Stimulated activated CD8-positive, alpha-beta memory T cell treated with anti-CD3 and anti-CD28 coated beads, Interleukin-7, amount 100 ng/mL, for 4 hours (primary cell): ENCODE data around the gene CAMSAP1.
"Not testable (repeated sequence)": the region's sequence is repeated elsewhere in the genome, so short reads cannot be mapped to it uniquely, and the experiment has no call there.

Experiments used
- DNase-seq, 2 donors: peaks; one replicate each; pipeline ENCODE4 v3.0.0-alpha.2; 2020; ENCODE audit warnings: low read depth in 2 of 2

The CAMSAP1 gene

DNA sequence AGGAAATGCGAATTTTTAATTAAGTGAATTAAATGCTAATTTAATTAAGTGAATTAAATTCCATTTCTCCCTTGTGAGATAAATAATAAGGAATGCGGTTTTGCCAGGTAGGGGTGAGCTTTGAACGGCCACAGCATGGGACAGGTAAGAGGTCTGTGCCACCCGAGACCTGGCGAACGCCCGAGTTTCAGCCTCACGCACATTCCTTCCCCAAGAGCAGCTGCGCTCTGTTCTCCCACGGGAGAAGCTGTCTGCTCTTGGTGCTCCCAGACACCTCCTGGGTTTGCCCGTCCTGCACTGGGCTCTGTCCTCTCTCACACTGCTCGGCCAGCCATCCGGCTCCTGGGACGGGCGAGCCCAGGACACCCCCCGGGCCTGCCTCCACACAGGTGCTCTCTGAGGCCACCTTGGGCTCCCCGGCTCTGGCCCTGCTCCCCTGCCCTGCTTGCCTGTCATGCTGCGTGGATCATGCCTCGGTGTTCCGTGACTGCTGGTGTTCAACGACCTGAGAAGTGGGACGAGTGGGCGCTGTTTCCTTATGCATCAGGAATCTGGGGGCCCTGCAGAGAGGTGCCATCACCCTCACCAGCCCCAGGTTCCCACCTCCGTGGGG is 13.7 kb upstream of the CAMSAP1 start:
- DNase-seq, result no peak

GRCh38 chr9:135920256-135920930 is 13.0 kb upstream of the CAMSAP1 start:
- DNase-seq, result no peak

GRCh38 chr9:135919318-135919890 is 12.1 kb upstream of the CAMSAP1 start:
- DNase-seq, result no peak

DNA sequence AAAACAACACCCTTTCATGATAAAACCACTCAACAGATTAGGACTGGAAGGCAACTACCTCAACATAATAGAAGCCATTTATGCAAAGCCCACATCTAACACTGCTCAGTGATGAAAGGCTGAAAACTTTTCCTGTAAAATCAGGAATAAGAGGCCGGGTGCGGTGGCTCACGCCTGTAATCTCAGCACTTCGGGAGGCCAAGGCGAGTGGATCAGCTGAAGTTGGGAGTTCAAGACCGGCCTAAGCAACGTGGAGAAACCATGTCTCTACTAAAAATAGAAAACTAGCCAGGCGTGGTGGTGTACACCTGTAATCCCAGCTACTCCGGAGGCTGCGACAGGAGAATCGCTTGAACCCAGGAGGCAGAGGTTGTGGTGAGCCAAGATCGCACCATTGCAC is 8.9 kb upstream of the CAMSAP1 start:
- not testable (repeated sequence) for DNase-seq

DNA sequence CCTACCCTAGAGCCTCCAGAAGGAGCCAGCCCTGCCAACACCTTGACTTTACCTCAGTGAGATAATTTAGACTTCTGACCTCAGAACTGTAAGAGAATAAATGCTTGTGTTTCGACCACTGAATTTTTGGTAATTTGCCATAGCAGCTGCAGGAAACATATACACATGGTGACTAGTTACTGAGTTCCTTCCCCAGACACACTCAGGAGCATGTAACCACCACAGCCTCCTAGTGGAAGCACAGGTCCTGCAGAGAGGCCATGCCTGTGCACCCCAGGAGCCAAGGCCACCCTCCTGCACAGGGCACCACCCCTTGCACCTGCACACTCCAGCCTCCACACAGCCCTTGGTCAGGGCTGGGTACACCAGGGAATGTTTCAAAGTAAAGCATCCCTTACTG is 7.6 kb upstream of the CAMSAP1 start:
- DNase-seq, result no peak

- DNase-seq, result not testable (repeated sequence)
These were observed 3.9 kb upstream of the CAMSAP1 start for GRCh38 chr9:135911233-135911632.

GRCh38 chr9:135910757-135911156 is 3.4 kb upstream of the CAMSAP1 start:
- no peak for DNase-seq

- no peak for DNase-seq
These were observed 2.9 kb upstream of the CAMSAP1 start for GRCh38 chr9:135910216-135910615.

DNA sequence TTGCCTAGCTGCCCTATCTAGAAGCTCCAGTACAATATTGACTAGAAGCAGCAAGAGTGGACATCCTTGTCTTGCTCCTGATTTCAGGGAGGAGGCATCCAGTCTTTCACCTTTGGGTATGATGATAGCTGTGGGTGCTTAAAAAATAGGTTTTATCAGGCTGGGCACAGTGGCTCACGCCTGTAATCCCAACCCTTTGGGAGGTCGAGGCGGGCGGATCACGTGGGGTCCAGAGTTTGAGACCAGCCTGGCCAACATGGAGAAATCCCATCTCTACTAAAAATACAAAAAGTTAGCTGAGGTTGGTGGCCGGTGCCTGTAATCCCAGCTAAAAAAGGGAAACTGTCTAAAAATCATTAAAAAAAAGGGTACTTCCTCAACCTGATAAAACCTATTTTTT is 2.0 kb upstream of the CAMSAP1 start:
- DNase-seq, result no peak

- DNase-seq, result no peak
These were observed 1.4 kb upstream of the CAMSAP1 start for GRCh38 chr9:135908754-135909204.

GRCh38 chr9:135908093-135908753 is 877 bp upstream of the CAMSAP1 start:
- no peak for DNase-seq

DNA sequence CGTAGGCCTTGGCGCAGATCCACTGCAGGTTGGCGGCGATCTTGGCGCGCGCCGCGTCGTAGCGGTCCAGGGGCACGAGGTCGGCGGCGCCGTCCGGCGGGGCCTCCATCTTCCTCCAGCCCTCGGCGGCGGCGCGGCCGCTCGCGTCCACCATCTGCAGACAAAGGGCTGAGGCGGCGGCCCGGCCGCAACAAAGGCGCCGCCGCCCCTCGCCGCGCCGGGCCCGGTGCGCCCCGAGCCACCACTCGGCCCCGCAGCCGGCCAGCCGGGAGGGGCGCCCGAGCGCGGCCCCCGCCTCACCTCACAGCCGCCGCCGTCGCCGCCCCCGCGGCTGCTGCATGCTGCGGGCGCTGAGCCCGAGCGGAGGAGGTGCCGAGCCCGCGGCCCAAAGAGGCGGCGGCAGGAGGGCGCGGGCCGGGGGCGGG is 328 bp downstream of the CAMSAP1 start:
- DNase-seq, result no peak

DNA sequence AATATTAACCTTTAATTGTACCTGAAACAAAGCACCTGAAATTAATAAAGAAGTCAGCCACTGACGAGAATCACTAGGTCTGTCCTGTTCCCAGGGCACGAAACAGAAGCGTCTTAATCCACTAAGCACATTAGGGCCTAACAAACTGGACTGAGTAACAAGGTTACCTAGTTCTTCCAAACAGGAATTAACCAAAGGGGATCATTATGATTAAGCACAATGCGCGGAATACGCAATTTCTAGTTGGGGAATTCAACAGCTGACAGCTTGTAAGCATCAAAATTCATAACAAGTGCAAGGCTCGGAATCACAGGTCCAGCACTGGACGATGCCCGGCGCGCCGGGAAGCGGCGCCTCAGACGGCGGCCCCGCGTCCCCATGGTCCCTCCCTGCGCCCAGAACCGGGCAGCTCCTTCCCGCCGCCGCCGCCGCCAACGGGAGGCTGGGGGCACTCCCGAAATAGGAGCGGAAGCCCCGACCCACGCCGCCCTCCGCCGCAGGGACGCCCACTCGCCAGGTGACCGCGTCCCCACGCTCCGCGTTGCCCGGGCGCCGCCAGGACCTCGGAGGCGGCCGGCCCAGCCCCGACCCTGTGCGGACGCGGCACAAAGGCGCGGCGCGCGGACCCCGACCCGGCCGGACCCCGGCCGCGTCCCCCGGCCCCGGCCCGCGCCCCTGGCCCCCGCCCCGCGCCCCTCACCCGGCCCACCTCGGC is 898 bp downstream of the CAMSAP1 start:
- peak in 1 of 2 donors; percentile 24 for DNase-seq

GRCh38 chr9:135905380-135906258 is 1.7 kb downstream of the CAMSAP1 start:
- DNase-seq, result peak; percentile 57 to 68

GRCh38 chr9:135903786-135904520 is 3.4 kb downstream of the CAMSAP1 start:
- DNase-seq, result no peak

DNA sequence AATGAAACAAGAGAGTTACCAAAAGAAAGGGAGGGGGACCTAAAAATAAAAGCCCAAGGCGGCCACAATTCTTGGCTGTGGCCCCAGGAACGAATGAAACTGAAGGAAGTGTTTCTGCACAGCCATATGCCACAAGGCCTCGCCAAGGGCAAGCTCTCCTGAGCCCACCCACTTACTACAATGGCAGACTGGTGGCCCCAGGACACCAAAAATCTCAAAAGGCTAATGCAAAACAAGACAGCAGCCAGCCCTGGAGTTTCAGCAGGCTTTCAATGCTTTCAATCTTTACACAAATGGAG is 4.0 kb downstream of the CAMSAP1 start:
- no peak for DNase-seq

- DNase-seq, result no peak
These were observed 4.5 kb downstream of the CAMSAP1 start for GRCh38 chr9:135902655-135903357.

DNA sequence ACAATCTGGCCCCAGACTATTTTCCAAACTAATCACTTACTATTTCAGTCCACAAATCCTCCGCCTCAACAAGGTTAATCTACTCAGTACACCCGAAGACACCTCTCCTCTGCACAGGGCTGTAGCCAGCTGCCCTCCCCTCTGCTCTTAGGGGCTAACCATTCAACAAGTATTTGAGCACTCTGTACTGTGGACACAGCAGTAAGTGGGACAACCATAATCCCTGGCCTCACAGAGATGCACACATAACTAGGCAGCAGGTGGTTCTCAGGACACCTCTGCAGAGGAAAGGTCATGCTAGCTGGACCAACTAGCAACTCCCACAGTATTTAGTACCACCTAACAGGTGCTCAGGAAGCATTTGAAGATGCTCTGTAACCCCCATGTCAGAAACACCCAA is 5.5 kb downstream of the CAMSAP1 start:
- DNase-seq, result no peak

DNA sequence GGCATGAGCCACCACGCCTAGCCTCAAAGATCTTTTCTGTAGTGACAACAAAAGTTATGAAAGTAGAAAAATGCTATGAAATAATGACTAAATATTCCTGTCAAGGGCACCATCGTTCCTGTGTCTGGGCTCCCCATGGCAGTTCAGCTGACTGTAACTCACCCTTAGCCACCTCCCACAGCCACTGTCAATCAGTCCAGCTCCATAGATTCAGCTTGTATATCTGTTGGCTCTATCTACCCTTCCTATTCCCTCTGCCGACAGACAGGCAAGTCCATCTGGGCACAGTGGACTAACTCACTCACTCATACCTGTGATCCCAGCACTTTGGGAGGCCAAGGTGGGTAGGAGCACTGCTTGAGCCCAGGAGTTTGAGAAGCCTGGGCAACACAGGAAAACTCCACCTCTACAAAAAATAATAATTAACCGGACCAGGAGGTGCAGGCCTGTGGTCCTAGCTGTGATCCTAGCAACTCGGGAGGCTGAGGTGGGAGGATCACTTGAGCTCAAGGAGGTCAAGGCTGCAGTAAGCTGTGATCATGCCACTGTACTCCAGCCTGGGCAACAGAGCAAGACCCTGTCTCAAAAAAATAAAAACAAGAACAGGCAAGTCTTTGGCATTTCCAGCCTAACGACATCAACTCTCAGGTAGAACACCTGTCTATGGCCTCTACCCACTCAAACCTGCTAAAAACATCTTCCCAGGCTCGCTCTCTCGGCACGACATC is 6.2 kb downstream of the CAMSAP1 start:
- no peak for DNase-seq
